Heart right ventricle (tissue), 16 donors: Measurements from ENCODE around the gene PJVK. TPM values are rescaled to one million over a fixed set of nuclear protein-coding genes. Genes with fewer than 3 reads are reported as not detected.

ENCODE experiments used
- ATAC-seq, 8 donors: fragments of 200-7000 bp; cut with Tn5 transposase; one replicate each; pipeline ENCODE4 v1.9.1; 2020; ENCODE audit warnings: mild to moderate bottlenecking in 8 of 8, moderate library complexity in 8 of 8, moderate number of reproducible peaks in 1 of 8
- DNase-seq, 2 donors: peaks; one replicate each; pipeline ENCODE4 v3.0.0-alpha.2; 2020
- H3K27ac ChIP-seq, 10 donors: fragments of 200-600 bp; sonication (generic) in 2 of 10; one replicate each; pipeline versions ENCODE4 v1.5.0 to v1.8.0; 2020 to 2022; ENCODE audit warnings: mild to moderate bottlenecking in 3 of 10
- H3K27me3 ChIP-seq, 7 donors: fragments of 200-600 bp; one replicate each; pipeline ENCODE4 v1.8.0; 2021 to 2022; ENCODE audit warnings: mild to moderate bottlenecking in 2 of 7
- H3K36me3 ChIP-seq, 9 donors: fragments of 200-600 bp; sonication (generic) in 1 of 9; one replicate each; pipeline versions ENCODE4 v1.5.0 to v1.8.0; 2020 to 2022; ENCODE audit warnings: mild to moderate bottlenecking in 2 of 9
- H3K4me1 ChIP-seq, 9 donors: fragments of 200-600 bp; sonication (generic) in 1 of 9; one replicate each; pipeline versions ENCODE4 v1.5.0 to v1.8.0; 2020 to 2022; ENCODE audit warnings: mild to moderate bottlenecking in 4 of 9
- H3K4me3 ChIP-seq, 10 donors: fragments of 200-600 bp; sonication (generic) in 2 of 10; one replicate each; pipeline versions ENCODE4 v1.5.0 to v1.8.0; 2020 to 2022; ENCODE audit warnings: mild to moderate bottlenecking in 7 of 10, moderate library complexity in 2 of 10
- H3K9me3 ChIP-seq, 11 donors: fragments of 200-600 bp in 10 of 11; sonication (generic) in 2 of 11; one replicate each; pipeline versions ENCODE4 v1.5.0 to v1.8.0; 2013 to 2022; ENCODE audit warnings: mild to moderate bottlenecking in 2 of 11, control low read depth in 1 of 11, moderate library complexity in 1 of 11
- CTCF ChIP-seq, 9 donors: fragments of 200-600 bp; sonication (generic) in 2 of 9; IDR thresholded peaks; one replicate each; pipeline versions ENCODE4 v1.5.0 to v1.8.0; 2021 to 2022; ENCODE audit warnings: antibody characterized with exemption in 9 of 9, mild to moderate bottlenecking in 5 of 9, moderate library complexity in 1 of 9
- WGBS, 2 donors: extraction: QIAGEN DNeasy Blood & Tissue Kit; methylation state at CpG; one replicate each; pipeline ENCODE4 v1.1.7; 2013; ENCODE audit warnings: inconsistent platforms in 1 of 2; 5-methylcytosine and 5-hydroxymethylcytosine counted together
- intact Hi-C, 10 donors: fragments of 100-400 bp; cut with DNase I; formaldehyde crosslinking; loops; one replicate each; pipeline versions ENCODE4 v1.11.1 to v1.14.2; 2022
- polyA plus RNA-seq, 2 donors: library from polyadenylated mRNA; stranded (reverse); fragments of 200-250 nt; gene quantifications; one replicate each; pipeline ENCODE4 v1.2.3, GENCODE V29; 2013
- total RNA-seq, 10 donors: library from RNA; stranded (reverse); fragmentation: NEBNext Ultra II Directional in 3 of 10; extraction: Animal tissue kit (Norgen Biotek cat#: 25700) in 3 of 10; gene quantifications; one replicate each; pipeline versions ENCODE4 v1.2.1 to v1.2.4, GENCODE V29; 2021 to 2023
- donor health status: Arrhythmogenic right ventricular cardiomyopathy.
- donor health status: ischemic (EF 13 %, LVEDD 7.1; RV severe dilation, severe dysfunction).
- donor health status: healthy with polysubstance abuse.
- donor health status: DM: no; HTN: yes; CAD: no.
- donor health status: DM: no; HTN: no; CAD: no.
- donor health status: ischemic (EF 25% LVEDD 6.9; RV normal size, moderate dysfunction).
- donor health status: ischemic (EF 25% LVEDD 5.7; RV mildly dilated, moderate dysfunction).
- donor health status: healthy.
- donor health status: DM: yes; HTN: yes; CAD: no.
- donor health status: Ischemic cardiomyopathy.
- donor health status: ischemic (EF 35%, LVEDD 5.7; RV mildly dilated, moderate dysfunction).
- donor health status: nonischemic (EF 11% LVEDD 7.7; RV severe dilation, severe dysfunction).
- donor health status: DM: yes; HTN: yes; CAD: no.
- donor health status: PGD.
- donor health status: ischemic (EF 29% LVEDD 5.4; RV normal size, mild dysfunction).
- donor health status: nonischemic (EF 23%, LVEDD 6.1; RV moderate dilation, normal function).

The PJVK gene
- total and polyA plus RNA-seq, 12 donors, result 0.54 to 6.6 (median 1.7) TPM

- TF ChIP-seq CTCF (IDR thresholded peaks at IDR 0.05), result no peak
- ATAC-seq, result peak; percentile 92 to 95 (median 94)
- H3K27me3 ChIP-seq, result no peaks in the 10 kb centered on the region
- DNase-seq, result peak; percentile 97 to 98
- 0 to 1% methylated on average over 60 to 89 of the region's 92 CpGs for WGBS, 2 donors
- H3K36me3 ChIP-seq, result no peaks in the 10 kb centered on the region
- intact Hi-C loops, result loop anchor here in 2 of 10 donors (2.0 to 5.0 kb wide), 2 partner anchors 42 kb away; no protein-coding TSS in a partner anchor
- H3K4me1 ChIP-seq, result peaks cover 3 to 68% (median 62%) of the 10 kb centered on the region in 9 donors
- peak within 1 kb of the TSS; percentile 49 to 92 (median 83) for H3K4me3 ChIP-seq
- H3K9me3 ChIP-seq, result no peaks in the 10 kb centered on the region
- H3K27ac ChIP-seq, result peak within 1 kb of the TSS; percentile 70 to 97 (median 93)
Observed at GRCh38 chr2:178480227-178481181, 29.3 kb downstream of the PJVK start, which contains the start of gene PLEKHA3. TSS of gene PLEKHA3 (plus strand) at chr2:178480457. CDS start at chr2:178480870, 413 bp downstream.

- peaks cover 3 to 63% (median 59%) of the 10 kb centered on the region in 9 donors for H3K4me1 ChIP-seq
- 86% methylated on average over 4 of the region's 4 CpGs for whole genome bisulfite sequencing, 2 donors
Observed at GRCh38 chr2:178482437-178482836, 31.3 kb downstream of the PJVK start.

GRCh38 chr2:178484245-178485041, 33.3 kb downstream of the PJVK start:
- Histone ChIP-seq H3K27ac (peak overlapping the region in 7 of 10 donors; percentile 8 to 45 (median 32)), H3K36me3 (peaks cover 0 to 38% (median 4%) of the 10 kb centered on the region in 9 donors), H3K9me3 (no peaks in the 10 kb centered on the region), H3K4me3 (no peak overlapping the region), H3K4me1 (peaks cover 3 to 52% (median 47%) of the 10 kb centered on the region in 9 donors), H3K27me3 (no peaks in the 10 kb centered on the region)
- 46 to 51% methylated on average over 6 of the region's 6 CpGs for WGBS, 2 donors
- intact Hi-C loops, result loop anchor here in 1 of 10 donors (5.0 kb wide), 1 partner anchor 38 kb away; no protein-coding TSS in a partner anchor
- no peak for TF ChIP-seq CTCF (IDR thresholded peaks at IDR 0.05)
- DNase-seq (peak in 1 of 2 donors; percentile 64), ATAC-seq (peak in 3 of 8 donors; percentile 7 to 37 (median 36))

More at GRCh38 chr2:178482437-178482836, 31.3 kb downstream of the PJVK start:
- Histone ChIP-seq H3K27ac (no peak overlapping the region), H3K9me3 (no peaks in the 10 kb centered on the region), H3K27me3 (no peaks in the 10 kb centered on the region), H3K36me3 (peaks cover 0 to 18% (median under 1%) of the 10 kb centered on the region in 9 donors), H3K4me3 (peak overlapping the region in 3 of 10 donors; percentile 76 to 92 (median 87))
- intact Hi-C loops, result loop anchor here in 1 of 10 donors (5.0 kb wide), 1 partner anchor 40 kb away; no protein-coding TSS in a partner anchor
- ATAC-seq, result no peak
- TF ChIP-seq CTCF (IDR thresholded peaks at IDR 0.05), result no peak
- no peak for DNase-seq
